Measurements from ENCODE around the gene STEAP2. TPM values are rescaled to one million over a fixed set of nuclear protein-coding genes. Genes with fewer than 3 reads are reported as not detected.

STEAP2 gene
- total and polyA plus RNA-seq, 2 donors = 8.7 to 31.4 TPM

Small RNAs within 50 kb of the gene (small RNA-seq; reads per million reads assigned to genes)
- not detected for gene RF00019

Other genes starting within 250 kb of the STEAP2 start
- 5.8 TPM for gene STEAP1, start 57.3 kb upstream of the STEAP2 start, total RNA-seq
- gene STEAP1, start 57.3 kb upstream of the STEAP2 start, polyA plus RNA-seq = 8.1 TPM
- gene CFAP69, start 33.4 kb downstream of the STEAP2 start, total RNA-seq = 19.1 TPM
- 2.4 TPM for gene CFAP69, start 33.4 kb downstream of the STEAP2 start, polyA plus RNA-seq
- gene FAM237B, start 109.6 kb downstream of the STEAP2 start, total RNA-seq = not detected
- gene FAM237B, start 109.6 kb downstream of the STEAP2 start, polyA plus RNA-seq = not detected
- gene GTPBP10, start 135.0 kb downstream of the STEAP2 start, total RNA-seq = 32.9 TPM
- 8.2 TPM for gene GTPBP10, start 135.0 kb downstream of the STEAP2 start, polyA plus RNA-seq
- gene CLDN12, start 191.7 kb downstream of the STEAP2 start, total RNA-seq = 39.8 TPM
- 20.2 TPM for gene CLDN12, start 191.7 kb downstream of the STEAP2 start, polyA plus RNA-seq

Data from urinary bladder (tissue), 2 donors.